ENCODE data around the gene CLCN7.
"Not testable (repeated sequence)": the region's sequence is repeated elsewhere in the genome, so short reads cannot be mapped to it uniquely, and the experiment has no call there.

The CLCN7 gene

DNA sequence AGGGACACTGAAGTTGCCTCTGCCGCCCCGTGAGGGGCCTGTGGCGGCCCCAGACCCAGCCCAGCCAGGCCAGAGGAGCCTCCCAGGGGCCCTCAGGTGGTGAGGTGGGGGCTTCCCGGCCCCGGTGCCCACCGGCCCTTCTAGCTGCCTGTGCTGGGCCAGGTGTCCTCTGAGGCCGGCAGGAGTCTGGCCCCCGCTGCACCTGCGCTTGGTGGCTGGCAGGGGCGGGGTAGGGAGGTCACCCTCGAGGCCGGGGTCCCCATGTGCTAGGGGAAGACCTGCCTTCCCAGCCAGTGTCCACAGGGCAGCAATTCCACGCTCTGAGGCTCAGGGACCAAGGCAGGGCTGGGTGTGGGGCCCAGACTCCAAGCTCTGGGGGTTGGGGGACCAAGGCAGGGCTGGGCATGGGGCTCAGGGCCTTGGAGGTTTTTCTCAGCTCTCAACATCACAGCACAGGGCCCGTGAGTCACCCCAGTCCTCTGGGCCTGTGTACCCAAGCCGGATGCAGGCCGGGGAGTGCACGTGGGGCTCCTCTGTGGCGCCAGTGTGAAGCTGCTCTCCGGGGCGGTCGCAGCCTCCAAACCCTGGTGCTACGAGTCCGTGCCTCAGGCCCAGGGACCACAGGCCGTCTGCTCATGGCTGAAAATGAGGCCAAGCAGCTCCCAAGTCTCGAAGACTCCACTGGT lies 29.2 kb downstream of the CLCN7 start:
- no peak for DNase-seq (ENCODE audit: low spot score)

- DNase-seq (ENCODE audit: low spot score) = no peak
Measured at GRCh38 chr16:1444730-1445517, 29.9 kb downstream of the CLCN7 start.

DNA sequence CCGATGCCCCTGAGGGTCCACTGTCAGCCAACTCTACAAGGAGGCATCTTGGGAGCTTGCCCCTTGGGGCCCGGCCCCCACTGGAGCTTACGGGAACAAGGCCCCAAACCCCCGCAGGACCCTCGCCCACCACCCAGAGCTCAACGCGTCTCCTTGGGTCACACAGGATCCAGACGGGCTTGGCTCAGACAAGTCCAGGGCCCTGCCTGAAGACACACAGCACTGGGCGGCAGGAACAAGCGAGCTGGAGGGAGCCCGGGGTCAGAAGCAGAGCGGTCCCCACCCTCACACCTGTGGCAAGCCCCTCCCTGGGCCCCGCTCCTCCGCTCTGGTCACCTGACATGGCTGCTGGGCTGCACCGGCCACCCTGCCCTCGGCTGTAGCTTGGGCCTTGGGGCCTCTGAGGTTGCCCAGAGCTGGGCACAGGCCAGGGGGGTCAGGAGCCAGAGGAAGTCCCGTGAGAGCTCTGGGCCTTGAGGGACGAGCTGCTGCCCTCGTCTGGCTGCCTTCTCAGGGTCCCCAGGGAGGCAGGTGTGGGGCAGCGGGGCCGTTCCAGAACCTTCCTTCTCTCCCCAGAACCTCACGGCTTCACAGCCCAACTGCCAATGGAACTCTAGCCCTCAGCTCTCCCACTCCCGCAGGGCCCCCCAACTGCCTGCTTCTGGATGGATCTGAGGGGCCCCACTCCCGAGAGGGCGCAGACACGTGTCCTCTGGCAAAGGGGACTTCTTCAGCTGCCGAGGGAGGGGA lies 30.7 kb downstream of the CLCN7 start, which contains the start of gene CCDC154:
Gene CCDC154 (minus strand): TSS at position 577 of the 750 bp plus-strand sequence. CDS start 234 bp downstream, at position 343.
- DNase-seq (ENCODE audit: low spot score) = no peak

DNA sequence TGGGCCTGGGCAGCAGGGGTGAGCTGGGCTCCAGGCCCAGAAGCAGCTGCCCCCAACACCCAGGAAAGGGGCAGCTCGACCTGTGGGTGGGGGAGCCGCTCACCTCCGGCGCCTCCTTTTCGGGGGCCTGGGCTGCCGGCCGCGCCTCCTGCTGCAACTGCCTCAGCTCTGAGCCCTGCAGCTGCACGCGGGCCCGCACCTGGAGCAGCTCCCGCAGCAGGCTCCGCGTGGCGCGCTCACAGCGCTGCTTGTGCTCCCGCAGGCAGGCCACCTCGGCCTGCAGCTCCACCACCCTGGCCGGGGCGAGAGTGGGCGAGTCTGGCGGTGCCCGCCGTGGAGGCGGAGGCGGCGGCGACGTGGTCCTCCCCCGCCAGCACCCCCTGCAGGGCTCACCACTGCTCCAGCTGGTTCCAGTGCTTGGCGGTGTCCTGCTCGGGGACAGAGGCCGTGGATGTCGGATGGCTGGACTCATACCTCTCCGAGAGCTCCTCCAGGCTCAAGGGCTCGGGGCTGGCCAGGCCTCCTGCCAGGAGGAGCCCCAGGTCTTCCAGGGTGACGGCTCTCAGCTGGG lies 31.3 kb downstream of the CLCN7 start:
- no peak for DNase-seq (ENCODE audit: low spot score)

DNA sequence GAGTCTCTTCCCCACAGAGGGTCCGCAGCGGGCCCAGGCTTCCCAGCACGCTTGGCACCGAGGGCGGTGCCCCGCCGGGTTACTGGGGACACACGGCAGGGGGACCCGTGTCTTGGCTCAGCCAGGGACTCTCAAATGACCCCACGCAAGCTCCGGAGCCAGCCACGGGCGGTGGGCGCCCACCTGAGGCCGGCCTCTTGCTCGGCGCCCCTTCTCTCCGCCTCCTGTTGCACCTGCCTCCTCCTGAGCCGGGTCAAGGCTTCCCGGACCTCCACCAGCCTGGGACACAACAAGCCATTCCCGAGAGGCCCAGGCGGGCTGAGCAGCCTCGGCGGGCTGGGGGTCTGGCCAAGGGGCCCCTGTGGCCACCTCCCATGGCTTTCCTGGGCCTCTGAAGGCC lies 32.1 kb downstream of the CLCN7 start:
- no peak for DNase-seq (ENCODE audit: low spot score)

DNA sequence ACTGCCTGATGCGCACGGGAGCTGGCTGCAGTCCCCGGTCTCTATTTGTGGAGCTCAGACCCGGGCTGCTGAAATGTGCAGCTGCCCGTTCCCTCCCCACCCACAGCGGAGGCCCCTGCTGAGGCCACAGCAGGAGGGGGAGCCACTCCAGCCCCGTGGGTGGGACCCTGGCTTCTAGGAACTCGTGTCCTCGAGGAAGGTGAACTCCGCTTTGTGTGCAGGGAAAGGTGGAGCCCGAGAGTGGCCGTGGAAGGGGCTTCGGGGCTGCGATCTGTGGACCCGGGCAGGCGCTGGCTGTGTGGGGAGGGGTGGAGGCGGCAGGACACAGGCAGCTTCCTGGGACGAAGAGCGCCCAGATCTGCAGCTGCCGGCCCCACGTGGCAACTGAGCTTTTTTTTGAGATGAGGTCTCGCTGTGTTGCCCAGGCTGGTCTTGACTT lies 33.4 kb downstream of the CLCN7 start:
- DNase-seq (ENCODE audit: low spot score) = no peak

DNA sequence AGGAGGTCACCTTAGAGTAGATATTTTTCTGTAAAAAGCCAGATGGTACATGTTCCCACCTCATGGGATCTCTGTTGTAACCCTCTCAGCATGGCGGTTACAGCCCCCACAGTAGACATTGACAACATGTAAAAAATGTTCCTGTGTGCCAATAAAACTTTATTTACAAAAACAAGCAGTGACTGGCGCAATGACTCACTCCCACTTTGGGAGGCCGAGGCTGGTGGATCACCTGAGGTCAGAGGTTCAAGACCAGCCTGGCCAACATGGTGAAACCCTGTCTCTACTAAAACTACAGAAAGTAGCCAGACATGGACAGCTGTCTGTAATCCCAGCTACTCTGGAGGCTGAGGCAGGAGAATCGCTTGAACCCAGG lies 35.1 kb downstream of the CLCN7 start:
- DNase-seq (ENCODE audit: low spot score) = not testable (repeated sequence)

DNA sequence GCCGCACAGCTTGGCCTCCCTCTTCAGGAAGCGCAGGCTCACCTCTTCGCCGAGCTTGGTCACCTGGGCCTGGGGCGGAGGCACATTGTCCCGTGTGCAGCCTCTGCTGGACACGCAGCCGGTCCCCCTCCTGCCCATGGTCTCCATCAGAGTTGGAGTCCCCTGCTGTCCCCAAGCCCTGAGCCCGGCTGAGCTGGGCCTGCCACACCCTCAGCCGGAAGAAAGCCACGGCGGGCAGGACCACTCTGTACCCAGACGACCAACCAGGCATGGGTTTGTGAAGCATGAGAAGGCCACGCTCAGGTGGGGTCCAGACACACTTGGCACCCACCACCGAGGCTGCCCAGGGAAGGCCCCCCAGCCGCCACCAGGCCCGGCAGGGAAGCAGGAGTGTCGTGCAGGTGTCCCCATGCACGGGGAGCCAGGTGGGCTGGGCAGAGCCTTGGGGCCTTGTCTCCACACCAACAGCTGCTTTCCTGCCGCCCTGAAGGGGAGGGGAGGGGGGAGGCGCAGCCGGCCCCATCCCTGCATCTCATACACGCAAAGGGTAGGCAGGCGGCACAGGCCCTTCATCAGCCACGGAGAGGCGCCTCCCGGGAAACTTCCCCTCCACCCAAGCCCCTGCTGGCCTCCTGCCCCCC lies 35.6 kb downstream of the CLCN7 start:
- no peak for DNase-seq (ENCODE audit: low spot score)

GRCh38 chr16:1438229-1439057 lies 36.4 kb downstream of the CLCN7 start:
- no peak for DNase-seq (ENCODE audit: low spot score)

DNA sequence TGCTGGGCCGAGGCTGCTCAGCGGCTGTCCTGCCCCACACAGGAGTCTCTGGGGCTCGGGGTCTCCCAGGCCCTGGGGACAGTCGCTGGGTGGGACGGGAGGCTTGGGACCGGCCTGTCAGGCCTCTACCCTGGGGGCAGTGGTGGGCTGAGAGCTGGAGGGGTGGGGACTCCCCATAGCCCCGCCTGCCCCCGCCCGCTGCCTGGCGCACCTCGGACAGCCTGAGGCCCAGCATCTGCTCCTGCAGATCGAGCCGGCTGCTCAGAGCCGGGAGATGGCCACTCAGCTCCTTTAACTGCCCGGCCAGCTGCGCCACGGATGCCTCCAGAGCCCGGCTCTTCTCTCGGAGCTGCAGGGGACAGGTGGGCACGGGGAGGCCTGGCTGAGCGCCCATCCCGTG lies 37.2 kb downstream of the CLCN7 start:
- DNase-seq (ENCODE audit: low spot score) = no peak

DNA sequence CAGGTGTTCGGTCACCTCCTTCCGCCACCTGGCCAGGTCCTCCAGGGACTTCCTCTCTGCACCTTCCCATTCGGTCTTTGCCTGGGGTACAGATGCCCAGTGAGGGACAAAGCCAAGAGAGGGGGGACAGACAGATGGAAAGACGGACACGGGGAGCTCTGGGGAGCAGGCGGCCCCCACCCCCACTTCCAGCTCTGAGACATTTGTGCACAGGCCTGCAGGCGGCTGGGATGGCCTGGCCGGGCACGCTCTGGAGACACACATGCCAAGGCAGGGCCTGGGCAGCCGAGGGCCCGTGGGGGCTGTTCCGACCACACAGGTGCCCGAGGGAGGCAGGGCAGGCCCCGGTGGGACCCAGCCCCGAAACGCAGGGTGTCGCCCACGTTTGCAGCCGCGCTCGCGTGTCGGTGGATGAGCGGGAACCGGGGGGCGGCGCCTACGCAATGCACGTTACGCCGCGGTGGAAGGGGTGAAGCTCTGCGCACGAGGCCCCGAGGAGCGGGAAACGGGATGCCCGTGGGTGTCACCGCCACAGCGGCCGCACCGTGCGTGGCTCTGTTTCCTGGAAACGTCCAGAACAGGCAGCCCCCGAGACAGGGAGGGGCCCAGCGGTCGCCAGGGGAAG lies 38.0 kb downstream of the CLCN7 start:
- DNase-seq (ENCODE audit: low spot score) = no peak

DNA sequence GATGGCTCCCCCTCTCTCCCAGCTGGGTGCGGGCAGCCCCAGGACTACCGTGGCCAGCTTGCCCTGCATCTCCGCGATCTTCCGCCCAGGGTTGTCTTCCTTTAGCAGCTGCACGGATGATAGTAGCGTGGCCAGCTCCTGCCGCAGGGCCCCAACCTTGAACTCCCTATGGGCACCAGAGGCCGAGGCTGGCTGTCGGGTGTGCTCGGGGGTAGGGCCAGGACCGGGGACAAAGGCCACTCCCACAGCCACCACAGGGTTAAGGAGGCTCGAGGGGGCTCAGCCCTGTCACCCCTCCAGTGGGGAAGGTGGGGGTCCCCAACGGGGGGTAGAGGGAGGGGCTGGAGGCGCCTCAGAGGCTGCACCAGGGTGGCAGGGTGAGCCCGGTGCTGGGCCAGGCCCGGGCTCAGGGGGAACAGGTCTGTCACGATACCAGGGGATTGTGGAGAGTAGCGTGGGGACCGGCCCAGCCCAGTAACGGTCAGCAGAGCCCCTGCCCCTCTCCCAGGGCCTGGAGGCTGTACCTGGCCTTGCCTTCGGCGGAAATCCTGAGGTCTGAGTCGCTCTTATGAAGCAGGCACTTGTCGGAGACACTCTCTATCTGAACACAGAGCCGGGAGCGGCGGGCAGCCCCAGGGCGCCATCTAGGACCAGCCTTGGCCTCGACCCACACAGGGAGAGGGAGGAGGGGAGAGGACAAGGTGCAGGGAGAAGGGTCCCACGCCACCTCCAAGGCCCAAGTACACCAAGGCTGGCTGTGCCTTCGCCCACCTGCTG lies 38.7 kb downstream of the CLCN7 start:
- DNase-seq (ENCODE audit: low spot score) = no peak

GRCh38 chr16:1434644-1435592 lies 39.9 kb downstream of the CLCN7 start:
- no peak for DNase-seq (ENCODE audit: low spot score)

GRCh38 chr16:1433756-1434155 lies 41.1 kb downstream of the CLCN7 start:
- no peak for DNase-seq (ENCODE audit: low spot score)

GRCh38 chr16:1433263-1433560 lies 41.6 kb downstream of the CLCN7 start:
- no peak for DNase-seq (ENCODE audit: low spot score)

DNA sequence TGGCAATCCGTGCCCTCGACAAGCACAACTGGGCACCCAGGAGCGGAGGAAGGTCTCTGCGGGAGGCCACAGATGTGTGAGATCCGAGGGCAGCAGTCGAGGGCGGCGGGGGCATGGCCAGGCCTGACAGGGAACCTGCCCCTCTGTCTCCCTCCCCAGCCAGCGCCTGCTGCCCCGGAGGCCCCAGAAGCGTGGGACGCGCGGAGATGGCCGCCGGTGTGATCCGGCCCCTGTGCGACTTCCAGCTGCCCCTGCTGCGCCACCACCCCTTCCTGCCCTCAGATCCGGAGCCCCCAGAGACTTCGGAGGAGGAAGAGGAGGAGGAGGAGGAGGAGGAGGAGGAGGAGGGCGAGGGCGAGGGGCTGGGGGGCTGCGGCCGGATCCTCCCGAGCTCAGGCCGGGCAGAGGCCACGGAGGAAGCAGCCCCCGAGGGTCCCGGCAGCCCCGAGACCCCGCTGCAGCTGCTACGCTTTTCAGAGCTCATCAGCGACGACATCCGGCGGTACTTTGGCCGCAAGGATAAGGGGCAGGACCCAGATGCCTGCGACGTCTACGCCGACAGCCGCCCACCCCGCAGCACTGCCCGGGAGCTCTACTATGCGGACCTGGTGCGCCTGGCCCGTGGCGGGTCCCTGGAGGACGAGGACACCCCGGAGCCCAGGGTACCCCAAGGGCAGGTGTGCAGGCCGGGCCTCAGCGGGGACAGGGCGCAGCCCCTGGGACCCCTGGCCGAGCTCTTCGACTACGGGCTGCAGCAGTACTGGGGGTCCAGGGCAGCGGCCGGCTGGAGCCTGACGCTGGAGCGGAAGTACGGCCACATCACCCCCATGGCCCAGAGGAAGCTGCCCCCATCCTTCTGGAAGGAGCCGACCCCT lies 42.2 kb downstream of the CLCN7 start:
- DNase-seq (ENCODE audit: low spot score) = no peak

- DNase-seq (ENCODE audit: low spot score) = no peak
Measured at GRCh38 chr16:1431497-1432270, 43.1 kb downstream of the CLCN7 start.
